Measurements from ENCODE around the gene RPS21. TPM values are rescaled to one million over a fixed set of nuclear protein-coding genes. Genes with fewer than 3 reads are reported as not detected.

Gene RPS21
- total RNA-seq, 1 donor from 2014 or later, result 1,089 TPM

DNA sequence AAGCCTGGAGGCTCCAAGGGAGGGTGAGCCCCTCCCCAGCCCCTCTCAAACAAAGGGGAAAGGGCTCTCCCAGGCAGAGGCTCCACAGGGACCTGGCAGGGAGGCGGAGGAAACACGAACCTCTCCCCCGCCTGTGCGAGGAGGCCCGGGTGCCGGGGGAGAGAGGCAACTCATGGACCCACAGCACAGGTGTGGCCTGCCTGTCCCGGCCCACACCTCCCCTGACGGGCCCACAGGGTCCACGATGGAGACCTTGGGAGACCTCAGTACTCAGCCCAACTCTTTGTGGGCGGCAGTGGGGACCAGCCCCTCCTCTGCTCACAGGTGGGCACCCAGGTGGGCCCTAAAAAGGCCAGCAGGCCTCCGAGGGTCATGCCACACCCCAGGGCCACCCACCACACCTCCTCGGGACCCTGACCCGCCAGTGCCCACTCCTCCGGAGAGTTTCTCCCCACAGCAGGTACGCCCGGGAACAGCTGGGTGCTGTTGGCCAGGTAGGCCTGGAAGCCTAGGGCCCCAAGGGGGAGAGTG lies 32.0 kb upstream of the RPS21 start:
- no peaks in the 10 kb centered on the region for H3K9me3 Mint-ChIP-seq
- H3K4me1 Mint-ChIP-seq, result peaks cover 14% of the 10 kb centered on the region
- DNase-seq (ENCODE audit: low spot score in 2 of 2, unreplicated experiment in 2 of 2), result no peak

DNA sequence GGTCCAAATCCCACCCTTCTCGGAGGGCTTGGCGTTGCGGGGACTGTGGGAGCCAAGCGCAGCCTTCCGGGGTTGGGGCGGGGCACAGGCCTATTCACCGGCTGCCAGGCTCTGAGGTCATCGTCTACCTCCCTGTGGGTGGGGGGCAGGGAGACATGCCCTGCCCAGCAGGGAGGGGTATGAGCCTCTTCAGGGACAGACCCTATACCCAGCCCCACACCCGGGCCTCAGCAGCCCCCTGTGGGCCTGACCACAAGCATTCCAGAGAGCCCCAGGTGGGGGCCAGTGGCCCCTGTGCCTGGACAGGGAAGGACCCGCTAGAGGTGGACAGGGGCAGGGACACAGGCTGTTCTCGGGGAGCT lies 31.4 kb upstream of the RPS21 start:
- DNase-seq (ENCODE audit: low spot score in 2 of 2, unreplicated experiment in 2 of 2), result no peak
- Mint-ChIP-seq H3K4me3 (no peak overlapping the region), H3K9me3 (no peaks in the 10 kb centered on the region), H3K4me1 (peaks cover 13% of the 10 kb centered on the region), H3K27ac (no peak overlapping the region), H3K36me3 (no peaks in the 10 kb centered on the region), H3K27me3 (ENCODE audit: low read depth) (no peaks in the 10 kb centered on the region)
- TF ChIP-seq, protein P1, sequence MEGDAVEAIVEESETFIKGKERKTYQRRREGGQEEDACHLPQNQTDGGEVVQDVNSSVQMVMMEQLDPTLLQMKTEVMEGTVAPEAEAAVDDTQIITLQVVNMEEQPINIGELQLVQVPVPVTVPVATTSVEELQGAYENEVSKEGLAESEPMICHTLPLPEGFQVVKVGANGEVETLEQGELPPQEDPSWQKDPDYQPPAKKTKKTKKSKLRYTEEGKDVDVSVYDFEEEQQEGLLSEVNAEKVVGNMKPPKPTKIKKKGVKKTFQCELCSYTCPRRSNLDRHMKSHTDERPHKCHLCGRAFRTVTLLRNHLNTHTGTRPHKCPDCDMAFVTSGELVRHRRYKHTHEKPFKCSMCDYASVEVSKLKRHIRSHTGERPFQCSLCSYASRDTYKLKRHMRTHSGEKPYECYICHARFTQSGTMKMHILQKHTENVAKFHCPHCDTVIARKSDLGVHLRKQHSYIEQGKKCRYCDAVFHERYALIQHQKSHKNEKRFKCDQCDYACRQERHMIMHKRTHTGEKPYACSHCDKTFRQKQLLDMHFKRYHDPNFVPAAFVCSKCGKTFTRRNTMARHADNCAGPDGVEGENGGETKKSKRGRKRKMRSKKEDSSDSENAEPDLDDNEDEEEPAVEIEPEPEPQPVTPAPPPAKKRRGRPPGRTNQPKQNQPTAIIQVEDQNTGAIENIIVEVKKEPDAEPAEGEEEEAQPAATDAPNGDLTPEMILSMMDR (IDR thresholded peaks at IDR 0.05; ENCODE audit: unreplicated experiment), result no peak

More for the DNA sequence above, 32.0 kb upstream of the RPS21 start:
- no peaks in the 10 kb centered on the region for H3K27me3 Mint-ChIP-seq (ENCODE audit: low read depth)
- no peak overlapping the region for H3K4me3 Mint-ChIP-seq
- TF ChIP-seq, protein P1 (IDR thresholded peaks at IDR 0.05; ENCODE audit: unreplicated experiment), result no peak
- H3K36me3 Mint-ChIP-seq, result peaks cover 5% of the 10 kb centered on the region
- no peak overlapping the region for H3K27ac Mint-ChIP-seq

DNA sequence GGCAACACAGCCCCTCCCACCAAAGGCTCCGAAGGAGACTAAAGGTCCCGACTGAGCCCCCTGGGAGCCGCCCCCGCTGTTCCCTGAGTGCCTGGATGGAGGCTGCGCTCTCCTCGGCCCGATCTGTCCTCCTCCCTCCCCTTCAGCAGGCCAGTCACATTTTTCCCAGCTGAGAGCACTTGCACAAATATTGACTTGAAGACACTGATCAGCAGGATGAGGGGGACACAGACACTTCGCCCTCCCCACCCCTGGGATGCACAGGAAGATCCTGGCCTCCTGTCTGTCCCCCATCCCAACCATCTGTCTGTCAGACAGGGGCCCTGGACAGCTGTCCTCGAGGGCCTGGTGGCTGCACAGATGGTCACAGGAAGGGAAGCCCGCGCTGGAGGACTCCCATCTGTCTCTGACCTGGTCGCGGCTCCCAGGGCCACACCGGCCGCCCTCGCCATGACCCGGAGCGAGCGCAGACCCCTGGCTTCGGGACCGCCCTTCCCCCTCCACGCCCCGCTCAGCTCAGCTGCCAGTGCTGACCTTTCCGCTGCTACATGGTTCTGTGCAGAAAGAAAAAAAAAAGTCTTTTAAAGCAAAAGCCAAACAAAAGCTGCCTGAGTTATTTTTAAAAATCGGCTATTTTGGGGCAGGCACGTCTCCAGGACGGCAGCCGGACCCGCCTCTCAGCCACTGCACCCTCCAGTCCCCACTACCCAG lies 30.9 kb upstream of the RPS21 start:
- Mint-ChIP-seq H3K36me3 (no peaks in the 10 kb centered on the region), H3K27ac (peak overlapping the region; percentile 59), H3K4me3 (no peak overlapping the region), H3K4me1 (peaks cover 17% of the 10 kb centered on the region), H3K27me3 (ENCODE audit: low read depth) (no peaks in the 10 kb centered on the region), H3K9me3 (no peaks in the 10 kb centered on the region)
- TF ChIP-seq, protein P1 (IDR thresholded peaks at IDR 0.05; ENCODE audit: unreplicated experiment), result no peak
- no peak for DNase-seq (ENCODE audit: low spot score in 2 of 2, unreplicated experiment in 2 of 2)

DNA sequence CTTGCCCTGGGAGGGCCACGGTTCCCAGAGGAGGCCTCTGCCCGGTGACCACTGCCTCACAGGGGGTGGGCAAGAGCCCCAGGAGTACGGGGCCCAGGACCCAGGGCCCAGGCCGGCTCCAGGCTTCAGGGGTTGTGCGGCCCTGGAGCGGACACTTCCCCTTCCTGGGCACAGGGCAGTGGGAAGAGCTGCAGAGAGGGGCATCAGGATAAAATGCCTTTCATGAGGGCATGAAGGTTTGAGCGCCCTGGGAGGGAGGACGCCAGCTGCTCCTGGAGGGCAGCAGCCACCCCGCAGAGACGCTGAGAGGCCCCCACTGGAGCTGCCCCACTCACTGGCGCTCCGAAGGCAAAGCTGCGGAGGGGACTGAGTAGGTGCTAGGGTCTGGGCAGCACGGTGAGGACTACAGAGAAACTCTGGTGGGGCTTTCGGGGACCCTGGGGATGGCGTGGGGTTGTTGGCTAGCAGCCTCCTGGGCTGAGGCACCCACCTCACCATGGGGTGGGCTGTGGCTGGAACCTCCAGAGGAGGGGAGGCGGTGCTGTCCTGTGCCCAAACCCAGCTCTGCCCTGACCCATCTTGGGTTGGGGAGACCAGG lies 30.2 kb upstream of the RPS21 start:
- Mint-ChIP-seq H3K4me1 (peaks cover 21% of the 10 kb centered on the region), H3K4me3 (no peak overlapping the region), H3K27me3 (ENCODE audit: low read depth) (no peaks in the 10 kb centered on the region), H3K36me3 (no peaks in the 10 kb centered on the region), H3K9me3 (no peaks in the 10 kb centered on the region), H3K27ac (peak overlapping the region; percentile 16)
- no peak for DNase-seq (ENCODE audit: low spot score in 2 of 2, unreplicated experiment in 2 of 2)
- TF ChIP-seq, protein P1 (IDR thresholded peaks at IDR 0.05; ENCODE audit: unreplicated experiment), result no peak

DNA sequence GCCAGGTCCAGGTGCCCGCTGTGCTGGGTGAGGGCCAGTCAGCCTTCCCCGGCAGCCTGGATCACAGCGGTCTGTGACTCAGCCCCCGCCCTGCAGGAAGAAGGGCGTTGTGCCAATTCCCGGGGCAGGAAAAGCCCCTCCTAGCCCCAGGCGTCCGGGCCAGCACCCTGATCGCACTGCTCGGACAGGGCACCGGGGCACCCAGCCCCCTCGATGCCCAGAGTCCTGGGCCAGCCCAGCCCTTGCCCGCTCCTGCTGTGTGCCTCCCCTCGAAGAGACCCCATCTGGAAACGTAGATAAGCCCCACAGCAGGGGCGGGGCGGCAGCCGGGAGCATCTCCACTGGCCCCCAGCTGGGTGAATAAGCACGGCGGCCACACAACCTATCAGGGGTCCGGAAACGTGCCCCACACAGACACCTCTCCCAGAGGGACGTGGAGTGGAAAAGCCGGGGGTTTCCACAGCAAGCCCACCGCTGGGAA lies 29.7 kb upstream of the RPS21 start:
- no peak overlapping the region for H3K27ac Mint-ChIP-seq
- no peaks in the 10 kb centered on the region for H3K36me3 Mint-ChIP-seq
- no peaks in the 10 kb centered on the region for H3K9me3 Mint-ChIP-seq
- H3K4me1 Mint-ChIP-seq, result peaks cover 26% of the 10 kb centered on the region
- DNase-seq (ENCODE audit: low spot score in 2 of 2, unreplicated experiment in 2 of 2), result no peak
- H3K27me3 Mint-ChIP-seq (ENCODE audit: low read depth), result no peaks in the 10 kb centered on the region
- TF ChIP-seq, protein P1 (IDR thresholded peaks at IDR 0.05; ENCODE audit: unreplicated experiment), result no peak
- no peak overlapping the region for H3K4me3 Mint-ChIP-seq

Measured in mesothelial cell of epicardium (in vitro differentiated cells).